ENCODE measurements around the gene SEC14L2.

The SEC14L2 gene

GRCh38 chr22:30396871-30397655, at the start of gene SEC14L2:
Gene SEC14L2, plus strand, starts transcription at chr22:30397018. Its CDS starts 99 bp downstream, at chr22:30397117.
- peak; percentile 79 for DNase-seq

GRCh38 chr22:30347255-30347892, 49.4 kb upstream of the SEC14L2 start:
- DNase-seq = no peak

GRCh38 chr22:30348404-30348803, 48.4 kb upstream of the SEC14L2 start:
- no peak for DNase-seq

GRCh38 chr22:30348809-30349208, 48.0 kb upstream of the SEC14L2 start:
- no peak for DNase-seq

GRCh38 chr22:30351226-30351625, 45.6 kb upstream of the SEC14L2 start:
- DNase-seq = no peak

- no peak for DNase-seq
These were observed 42.2 kb upstream of the SEC14L2 start for GRCh38 chr22:30354644-30355043.

- DNase-seq = peak; percentile 91
These were observed 40.2 kb upstream of the SEC14L2 start, which contains the start of the genes CCDC157 and SF3A1 for GRCh38 chr22:30356449-30357235. Gene CCDC157, plus strand, starts transcription at chr22:30357007. Its CDS starts 8,994 bp downstream, at chr22:30366001. Gene SF3A1, minus strand, starts transcription at chr22:30356894. Its CDS starts 102 bp downstream, at chr22:30356792.

- no peak for DNase-seq
These were observed 39.6 kb upstream of the SEC14L2 start for GRCh38 chr22:30357236-30357570.

GRCh38 chr22:30357650-30358215, 39.1 kb upstream of the SEC14L2 start:
- DNase-seq = no peak

GRCh38 chr22:30358541-30358940, 38.3 kb upstream of the SEC14L2 start:
- DNase-seq = no peak

- no peak for DNase-seq
These were observed 34.7 kb upstream of the SEC14L2 start for GRCh38 chr22:30361916-30362650.

- no peak for DNase-seq
These were observed 34.1 kb upstream of the SEC14L2 start for GRCh38 chr22:30362651-30363281.

GRCh38 chr22:30365891-30366290, 30.9 kb upstream of the SEC14L2 start:
- DNase-seq = no peak

GRCh38 chr22:30368420-30368819, 28.4 kb upstream of the SEC14L2 start:
- DNase-seq = no peak

- DNase-seq = no peak
These were observed 26.1 kb upstream of the SEC14L2 start for GRCh38 chr22:30370641-30371230.

GRCh38 chr22:30371321-30371720, 25.5 kb upstream of the SEC14L2 start:
- no peak for DNase-seq

GRCh38 chr22:30371981-30372380, 24.8 kb upstream of the SEC14L2 start:
- DNase-seq = no peak

- no peak for DNase-seq
These were observed 23.9 kb upstream of the SEC14L2 start for GRCh38 chr22:30372915-30373314.

GRCh38 chr22:30373331-30374325, 23.2 kb upstream of the SEC14L2 start:
- DNase-seq = no peak

- DNase-seq = no peak
These were observed 21.4 kb upstream of the SEC14L2 start for GRCh38 chr22:30375312-30375849.

Measured in stimulated activated CD8-positive, alpha-beta memory T cell treated with anti-CD3 and anti-CD28 coated beads, Interleukin-4, amount 100 ng/mL, for 48 hours (primary cell).